HG02973 (cell line): ENCODE results near the gene PHYKPL.
"Not testable (repeated sequence)": the region's sequence is repeated elsewhere in the genome, so short reads cannot be mapped to it uniquely, and the experiment has no call there.

Source experiments
- ATAC-seq: cut with Tn5 transposase; IDR thresholded peaks from one replicate; pipeline ENCODE4 v1.9.1; 2021; ENCODE audit warnings: moderate library complexity; ENCODE audit not compliant: unreplicated experiment

PHYKPL gene

DNA sequence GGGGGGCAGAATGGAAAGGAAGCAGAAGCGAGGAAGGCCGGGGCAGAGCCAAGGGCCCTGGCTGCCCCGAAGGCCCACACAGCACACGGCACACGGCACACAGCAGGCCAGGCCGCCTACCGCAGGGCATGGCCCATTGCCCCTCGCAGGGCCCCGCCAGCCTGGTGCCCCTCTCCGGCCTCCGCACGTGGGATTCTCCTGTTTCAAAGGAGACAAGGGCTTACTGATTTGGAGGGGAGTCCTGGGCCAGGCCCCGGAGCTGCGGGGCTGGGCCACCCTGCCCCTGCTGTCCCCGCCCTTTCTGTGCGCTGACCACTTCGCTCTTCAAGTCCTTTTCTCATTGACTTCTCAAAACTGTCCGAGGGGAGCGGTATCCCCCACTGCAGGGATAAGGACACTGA, 7.7 kb upstream of the PHYKPL start:
- no peak for ATAC-seq

DNA sequence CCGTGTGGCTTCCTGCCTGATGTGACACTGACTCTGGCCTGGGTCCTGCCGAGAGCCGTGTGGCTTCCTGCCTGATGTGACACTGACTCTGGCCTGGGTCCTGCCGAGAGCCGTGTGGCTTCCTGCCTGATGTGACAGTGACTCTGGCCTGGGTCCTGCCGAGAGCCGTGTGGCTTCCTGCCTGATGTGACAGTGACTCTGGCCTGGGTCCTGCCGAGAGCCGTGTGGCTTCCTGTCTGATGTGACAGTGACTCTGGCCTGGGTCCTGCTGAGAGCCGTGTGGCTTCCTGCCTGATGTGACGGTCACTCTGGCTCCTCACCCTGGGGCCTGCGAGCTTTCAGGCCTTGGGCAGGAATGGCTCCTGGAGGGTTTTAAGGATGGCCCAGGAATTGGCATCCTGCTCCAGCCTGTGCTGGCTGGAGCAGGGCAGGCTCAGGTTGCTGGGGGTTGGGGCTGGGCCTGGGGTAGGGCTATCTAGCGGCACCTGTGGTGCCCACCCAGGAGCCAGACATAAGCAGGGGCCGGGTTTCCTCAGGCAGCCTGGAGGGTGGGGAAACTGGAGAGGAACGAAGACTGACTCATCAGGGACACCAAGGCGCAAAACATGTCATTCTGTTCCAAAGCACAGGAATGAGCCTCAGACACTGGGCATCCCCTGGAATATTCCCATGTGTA, 7.2 kb upstream of the PHYKPL start:
- not testable (repeated sequence) for ATAC-seq

DNA sequence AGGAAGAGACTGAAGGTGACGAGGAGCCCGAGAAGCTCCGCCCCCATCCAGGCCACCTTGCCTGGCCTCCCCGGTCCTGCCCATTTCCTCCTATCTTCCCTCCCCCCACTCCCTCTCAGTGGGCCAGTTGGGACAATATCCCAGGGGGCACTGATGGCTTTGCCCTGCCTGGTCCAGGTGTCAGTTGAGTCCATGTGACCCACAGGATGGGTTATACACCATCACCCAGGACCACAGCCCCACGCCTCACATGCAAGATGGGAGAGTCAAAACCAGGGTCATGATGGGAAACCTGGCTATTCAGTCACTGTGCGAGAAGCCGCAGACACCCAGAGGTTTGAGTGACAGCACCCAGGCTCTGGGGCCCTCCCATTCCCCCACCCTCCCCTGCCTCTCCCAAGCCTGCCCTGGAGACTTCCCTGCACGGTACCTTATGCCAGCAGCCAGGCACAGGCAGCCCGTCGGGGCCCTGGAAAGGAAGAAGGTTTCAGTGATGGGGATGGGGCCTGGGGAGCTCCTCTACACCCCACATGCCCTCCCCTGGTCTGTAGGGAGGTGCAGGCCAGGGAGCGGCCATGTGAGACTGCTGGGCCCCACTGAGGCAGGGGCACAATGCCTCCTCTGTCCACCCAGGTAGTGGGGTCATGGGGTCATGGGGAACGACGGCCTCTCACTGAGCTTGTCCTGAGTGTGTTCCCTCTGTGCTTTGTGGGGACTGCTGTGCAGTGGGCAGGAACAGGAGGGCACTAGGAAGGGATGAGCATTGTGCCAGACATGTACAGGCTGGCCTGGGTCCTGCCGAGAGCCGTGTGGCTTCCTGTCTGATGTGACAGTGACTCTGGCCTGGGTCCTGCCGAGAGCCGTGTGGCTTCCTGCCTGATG, 6.3 kb upstream of the PHYKPL start:
- no peak for ATAC-seq

DNA sequence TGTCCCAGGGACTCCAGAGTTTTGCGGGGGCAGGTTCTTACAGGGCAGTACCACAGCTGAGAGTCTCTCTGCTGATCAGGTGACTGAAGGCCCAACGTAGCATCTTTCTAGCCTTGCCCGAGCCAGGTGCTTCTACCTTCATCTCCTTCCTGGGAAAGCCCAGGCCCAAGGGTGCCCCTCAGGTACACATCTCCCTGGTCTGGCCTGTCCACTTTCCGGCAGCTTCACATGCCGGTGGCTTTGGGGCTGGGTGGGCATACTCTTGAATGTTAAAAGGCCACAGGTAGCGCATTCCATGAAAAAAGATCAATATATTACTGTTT, 5.7 kb upstream of the PHYKPL start:
- ATAC-seq: no peak

DNA sequence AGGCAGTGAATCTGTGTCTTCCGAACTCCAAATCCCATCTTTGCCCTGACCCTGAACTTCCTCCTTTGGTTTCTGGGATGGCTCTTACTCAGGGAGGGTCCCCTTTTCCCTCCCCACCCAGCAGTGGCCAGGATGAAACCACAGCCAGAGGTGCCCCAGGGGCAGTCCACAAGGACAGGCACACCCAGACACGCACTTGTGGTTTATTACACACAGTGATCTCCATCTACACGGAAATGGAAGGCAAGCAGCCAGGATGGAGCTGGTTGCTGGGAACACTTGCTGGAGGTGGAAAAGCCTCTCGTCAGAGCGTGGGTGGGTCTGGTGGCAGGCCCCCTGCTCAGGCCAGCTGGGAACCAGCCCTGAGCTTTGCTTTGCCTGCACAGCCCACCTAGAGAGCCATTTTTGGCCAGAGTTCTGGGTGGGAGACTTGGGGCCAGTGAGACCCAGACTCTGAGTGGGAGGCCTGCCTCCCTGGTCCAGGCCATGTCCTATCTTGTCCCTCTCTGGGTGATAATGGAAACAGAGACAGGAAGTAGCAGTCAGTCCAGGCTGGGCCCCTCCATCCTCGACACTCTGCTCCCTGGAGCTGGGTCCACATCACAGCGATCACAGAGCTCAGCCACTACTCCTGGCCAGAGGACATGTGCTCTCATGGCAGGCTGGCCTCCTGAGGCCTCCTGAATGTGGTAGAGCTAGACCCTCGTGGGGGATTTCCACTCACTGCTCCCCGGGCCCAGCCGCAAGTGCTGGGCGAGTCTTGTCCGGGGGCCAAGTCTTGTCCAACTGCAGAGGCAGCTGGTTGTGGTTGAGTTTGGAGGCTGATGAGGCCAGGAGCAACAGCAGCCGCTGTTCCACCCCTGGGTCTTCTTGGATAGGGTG, 5.1 kb upstream of the PHYKPL start:
- ATAC-seq: no peak

GRCh38 chr5:178236679-178237078, 4.1 kb upstream of the PHYKPL start:
- no peak for ATAC-seq

DNA sequence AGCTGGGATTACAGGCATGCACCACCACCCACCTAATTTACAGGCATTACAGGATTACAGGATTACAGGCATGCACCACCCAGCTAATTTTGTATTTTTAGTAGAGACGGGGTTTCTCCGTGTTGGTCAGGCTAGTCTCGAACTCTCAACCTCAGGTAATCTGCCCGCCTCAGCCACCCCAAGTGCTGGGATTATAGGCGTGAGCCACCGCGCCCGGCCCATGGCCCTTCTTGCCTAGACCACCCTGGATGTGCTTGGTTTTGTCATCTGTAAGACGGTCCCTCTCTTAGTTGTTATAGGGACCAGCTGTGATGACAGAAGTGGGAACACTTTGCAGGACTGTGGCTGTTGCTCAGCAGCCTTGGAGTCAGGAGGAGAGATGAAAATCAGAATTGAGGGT, 3.5 kb upstream of the PHYKPL start:
- ATAC-seq: no peak

DNA sequence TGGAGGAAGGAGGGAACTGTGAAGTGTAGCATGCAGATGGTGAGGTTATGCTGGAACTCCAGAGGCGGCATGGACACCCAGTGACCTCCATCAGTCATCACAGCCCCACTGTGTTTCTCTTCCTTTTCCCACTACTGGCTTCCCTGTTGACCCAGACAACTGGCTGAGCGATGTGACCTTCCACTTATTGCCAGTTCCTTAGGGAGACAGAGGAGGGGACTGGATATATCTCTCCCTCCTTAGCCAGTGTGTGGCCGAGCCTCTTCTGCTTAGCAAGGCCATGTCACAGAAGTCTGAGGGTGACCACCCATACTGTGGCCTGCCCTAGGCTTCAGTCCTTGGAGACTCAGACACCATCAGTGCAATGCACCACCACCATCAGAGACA, 3.0 kb upstream of the PHYKPL start:
- no peak for ATAC-seq

- no peak for ATAC-seq
Measured at GRCh38 chr5:178234750-178235587, 2.4 kb upstream of the PHYKPL start.

DNA sequence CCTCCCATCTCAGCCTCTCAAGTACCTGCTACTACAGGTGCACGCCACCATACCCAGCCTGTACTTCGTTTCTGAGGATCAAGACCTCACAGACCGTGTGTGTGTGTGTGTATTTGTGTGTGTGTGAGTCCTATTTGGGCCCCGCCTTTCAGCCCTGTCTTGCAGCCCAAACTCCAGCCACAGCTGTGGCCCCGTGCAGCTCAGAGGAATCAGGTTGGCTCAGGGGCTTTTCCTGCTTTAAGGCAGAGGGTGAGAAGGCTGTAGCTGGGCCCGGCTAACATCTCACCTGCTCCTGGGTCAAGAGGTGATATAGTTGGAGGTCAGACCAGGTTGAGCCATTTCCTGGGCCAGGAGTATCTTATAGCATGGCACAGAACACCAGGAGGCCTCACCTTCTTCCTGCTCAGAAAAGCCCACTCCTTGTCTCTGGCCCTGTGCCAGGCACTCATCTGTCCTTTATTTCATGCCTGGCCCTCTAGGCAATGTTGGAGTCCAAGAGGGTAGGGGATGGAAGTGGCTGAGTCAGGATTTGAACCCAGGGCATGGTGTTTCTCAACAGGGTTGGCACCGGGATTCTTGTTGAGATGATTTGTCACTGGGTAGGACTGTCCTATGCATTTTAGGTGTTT, 1.6 kb upstream of the PHYKPL start:
- no peak for ATAC-seq

DNA sequence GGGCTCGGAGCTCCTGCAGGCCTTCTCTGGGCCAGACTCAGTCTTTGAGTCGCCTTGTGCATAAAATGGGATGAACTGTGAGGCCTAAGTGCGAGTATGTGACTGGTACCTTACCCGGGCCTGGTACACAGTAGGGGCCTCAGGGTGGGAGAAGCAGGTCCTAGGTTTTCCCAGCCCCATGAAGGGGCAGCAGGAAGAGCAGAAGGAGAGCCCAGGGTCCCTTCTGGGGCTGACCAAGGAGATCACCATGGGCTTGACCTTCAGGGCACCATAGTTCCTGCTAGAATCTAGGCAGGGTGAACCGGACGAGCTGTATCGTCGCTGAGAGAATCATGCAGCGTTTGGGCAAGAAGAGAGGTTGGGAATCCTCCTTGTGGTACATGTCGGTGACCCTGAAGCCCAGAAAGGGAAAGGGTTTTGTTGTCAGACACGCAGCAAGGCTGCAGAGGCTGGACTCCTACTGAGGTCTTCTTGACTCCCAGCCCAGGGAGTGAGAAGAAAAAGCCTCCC, 373 bp upstream of the PHYKPL start:
- ATAC-seq: no peak

GRCh38 chr5:178231539-178232123, 971 bp downstream of the PHYKPL start:
- ATAC-seq: no peak

DNA sequence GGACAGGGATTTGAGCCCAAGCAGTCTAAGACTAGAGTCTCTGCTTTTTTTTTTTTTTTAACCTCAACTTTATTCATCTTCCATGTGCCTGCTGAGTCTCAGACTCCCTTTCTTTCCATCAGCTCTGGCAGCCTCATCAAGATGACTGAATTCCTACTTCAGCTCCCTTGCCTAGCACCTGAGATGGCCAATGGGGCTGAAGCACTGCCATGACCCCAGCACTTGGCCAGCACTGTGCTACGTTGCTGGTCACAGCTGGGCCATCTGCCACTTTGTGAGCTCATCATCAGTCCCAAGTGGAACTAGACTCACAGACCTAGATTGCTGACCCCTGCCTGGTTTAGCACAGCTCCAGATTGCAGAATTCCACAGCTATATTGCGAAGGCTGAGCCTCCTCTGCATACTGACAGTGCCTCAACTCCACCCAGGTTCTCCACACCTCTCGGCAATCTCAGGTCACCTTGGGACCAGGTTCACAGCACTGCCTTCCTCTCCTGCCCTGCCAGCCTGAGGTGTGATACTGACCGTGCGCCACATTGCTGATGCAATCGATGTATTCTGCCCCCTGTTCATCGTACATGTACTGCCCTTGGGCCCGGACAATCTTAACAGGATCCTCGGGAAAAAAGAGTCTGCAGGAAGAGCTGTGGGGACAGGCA, 1.6 kb downstream of the PHYKPL start:
- ATAC-seq: no peak

DNA sequence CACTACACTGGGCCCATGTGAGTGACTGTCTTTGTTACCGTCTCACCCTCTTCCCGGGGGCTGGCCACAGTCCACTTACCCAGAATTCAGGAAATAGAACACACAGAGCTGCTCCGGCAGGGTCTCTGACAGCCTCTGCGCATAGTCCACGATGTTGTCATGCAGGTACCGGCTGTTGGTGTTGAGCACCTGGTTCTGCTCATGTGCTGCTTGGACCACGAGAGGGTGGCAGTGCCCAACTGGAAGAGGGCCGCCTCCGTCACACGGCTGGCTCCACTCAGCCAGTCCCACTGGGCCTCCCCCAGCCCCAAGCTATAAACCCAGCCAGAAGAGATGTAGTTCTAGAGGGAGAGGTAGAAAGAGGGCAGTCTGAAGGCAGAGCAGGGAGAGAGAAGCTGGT, 2.7 kb downstream of the PHYKPL start:
- ATAC-seq: no peak

- not testable (repeated sequence) for ATAC-seq
Measured at GRCh38 chr5:178229111-178229510, 3.5 kb downstream of the PHYKPL start.

- ATAC-seq: no peak
Measured at GRCh38 chr5:178228609-178229008, 4.0 kb downstream of the PHYKPL start.

DNA sequence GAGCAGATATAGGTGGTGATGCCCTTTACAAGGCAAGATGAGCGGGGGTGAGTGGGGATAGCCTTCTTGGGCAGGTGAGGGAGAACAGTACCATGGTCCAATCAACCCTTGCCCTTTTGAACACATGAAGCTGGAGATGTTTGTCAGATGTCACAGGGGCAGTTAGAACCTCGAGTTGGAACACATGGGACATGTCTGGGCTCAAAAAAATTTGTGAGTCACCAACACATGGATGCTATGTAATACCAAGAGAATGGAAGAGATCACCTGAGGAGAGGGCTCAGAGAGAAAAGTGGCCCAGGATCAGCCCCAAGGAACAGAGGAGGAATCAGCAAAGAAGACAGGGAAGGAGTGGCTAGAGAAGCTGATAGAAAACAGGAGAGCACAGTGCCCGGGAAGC, 4.7 kb downstream of the PHYKPL start:
- no peak for ATAC-seq

- ATAC-seq: no peak
Measured at GRCh38 chr5:178227138-178227659, 5.4 kb downstream of the PHYKPL start.

- no peak for ATAC-seq
Measured at GRCh38 chr5:178225174-178225573, 7.4 kb downstream of the PHYKPL start.
